GM12873 (cell line): ENCODE measurements around the gene TBC1D22A.

ENCODE experiments used
- TF ChIP-seq, protein P1 (sequence below): IDR thresholded peaks from 2 replicates; pipeline ENCODE4 v1.5.1; 2012; ENCODE audit warnings: low read depth, mild to moderate bottlenecking, moderate library complexity, low read length, control low read depth; ENCODE audit not compliant: insufficient read depth; ENCODE audit errors: missing control alignments

TBC1D22A gene

DNA sequence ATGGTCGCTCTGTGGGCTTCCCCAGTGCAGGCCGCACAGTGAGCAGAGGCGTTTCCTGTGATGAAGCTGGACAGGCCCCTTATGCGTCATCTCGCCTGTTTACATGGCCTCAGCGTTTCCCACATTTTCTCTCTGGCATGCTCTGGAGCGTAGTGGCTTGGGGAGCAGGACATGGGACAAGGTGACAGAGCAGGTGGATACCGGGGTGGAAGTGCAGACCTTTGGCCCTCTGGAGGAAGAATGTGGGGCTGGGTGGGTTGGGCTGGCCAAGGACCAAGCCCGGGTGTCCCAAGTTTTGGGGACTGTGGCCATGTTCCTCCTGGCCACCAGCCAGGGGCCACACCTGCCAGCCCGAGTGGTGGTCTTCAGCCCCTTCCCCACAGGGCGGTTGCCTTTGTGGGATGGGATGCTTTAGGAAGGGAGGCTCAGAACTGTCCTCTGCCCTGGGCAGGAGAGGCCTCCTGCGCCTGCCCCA, 446.6 kb downstream of the TBC1D22A start:
- TF ChIP-seq, protein P1, sequence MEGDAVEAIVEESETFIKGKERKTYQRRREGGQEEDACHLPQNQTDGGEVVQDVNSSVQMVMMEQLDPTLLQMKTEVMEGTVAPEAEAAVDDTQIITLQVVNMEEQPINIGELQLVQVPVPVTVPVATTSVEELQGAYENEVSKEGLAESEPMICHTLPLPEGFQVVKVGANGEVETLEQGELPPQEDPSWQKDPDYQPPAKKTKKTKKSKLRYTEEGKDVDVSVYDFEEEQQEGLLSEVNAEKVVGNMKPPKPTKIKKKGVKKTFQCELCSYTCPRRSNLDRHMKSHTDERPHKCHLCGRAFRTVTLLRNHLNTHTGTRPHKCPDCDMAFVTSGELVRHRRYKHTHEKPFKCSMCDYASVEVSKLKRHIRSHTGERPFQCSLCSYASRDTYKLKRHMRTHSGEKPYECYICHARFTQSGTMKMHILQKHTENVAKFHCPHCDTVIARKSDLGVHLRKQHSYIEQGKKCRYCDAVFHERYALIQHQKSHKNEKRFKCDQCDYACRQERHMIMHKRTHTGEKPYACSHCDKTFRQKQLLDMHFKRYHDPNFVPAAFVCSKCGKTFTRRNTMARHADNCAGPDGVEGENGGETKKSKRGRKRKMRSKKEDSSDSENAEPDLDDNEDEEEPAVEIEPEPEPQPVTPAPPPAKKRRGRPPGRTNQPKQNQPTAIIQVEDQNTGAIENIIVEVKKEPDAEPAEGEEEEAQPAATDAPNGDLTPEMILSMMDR = no peak

DNA sequence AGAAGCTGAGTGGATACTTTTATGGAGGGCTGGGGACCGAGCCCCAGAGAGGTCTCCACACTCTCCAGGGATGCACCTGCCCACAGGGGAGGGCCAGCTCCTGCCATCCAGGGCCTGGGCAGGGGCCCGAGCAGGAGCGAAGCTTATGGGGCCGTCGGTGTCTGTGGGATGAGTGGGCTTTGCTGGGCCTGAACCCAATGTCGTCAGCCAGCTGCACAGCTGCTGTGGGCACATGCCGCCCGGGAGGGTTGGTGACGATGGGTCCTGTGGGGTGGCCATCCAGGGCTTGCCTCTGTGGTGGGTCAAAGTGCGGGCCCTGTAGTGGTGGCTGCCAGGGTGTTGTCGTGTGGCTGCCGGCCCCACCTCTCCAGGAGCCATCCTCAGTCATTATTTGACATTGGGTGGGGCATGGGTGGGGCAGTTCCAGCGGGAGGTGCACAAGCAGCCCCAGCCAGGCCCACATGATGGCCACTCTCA, 447.1 kb downstream of the TBC1D22A start:
- TF ChIP-seq, protein P1 = no peak

DNA sequence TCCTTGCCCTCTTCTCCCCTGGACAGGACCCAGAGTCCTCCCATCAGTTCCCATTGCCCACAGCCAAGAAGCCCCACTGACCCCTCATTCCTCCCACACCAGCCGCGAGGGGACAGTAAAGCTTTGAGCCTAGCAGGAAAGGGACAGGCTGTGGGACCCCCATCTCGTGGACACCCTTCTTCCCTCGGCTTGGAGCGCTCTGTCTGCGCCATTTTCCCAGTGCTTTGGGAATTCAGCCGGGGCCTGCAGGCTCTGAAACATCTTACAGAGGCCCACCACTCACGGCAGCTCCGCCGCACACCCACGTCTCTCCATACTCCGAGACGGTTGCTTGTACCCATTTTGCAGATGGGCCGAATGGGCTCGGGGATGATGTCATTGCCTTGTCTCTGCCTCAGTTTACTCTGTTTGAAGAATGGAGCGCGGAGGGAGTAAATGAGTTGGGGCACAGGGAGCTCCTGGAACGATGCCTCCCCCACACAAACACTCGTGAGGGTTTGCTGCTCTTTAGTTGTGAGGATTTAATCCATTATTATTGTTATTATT, 447.7 kb downstream of the TBC1D22A start:
- TF ChIP-seq, protein P1 = no peak

DNA sequence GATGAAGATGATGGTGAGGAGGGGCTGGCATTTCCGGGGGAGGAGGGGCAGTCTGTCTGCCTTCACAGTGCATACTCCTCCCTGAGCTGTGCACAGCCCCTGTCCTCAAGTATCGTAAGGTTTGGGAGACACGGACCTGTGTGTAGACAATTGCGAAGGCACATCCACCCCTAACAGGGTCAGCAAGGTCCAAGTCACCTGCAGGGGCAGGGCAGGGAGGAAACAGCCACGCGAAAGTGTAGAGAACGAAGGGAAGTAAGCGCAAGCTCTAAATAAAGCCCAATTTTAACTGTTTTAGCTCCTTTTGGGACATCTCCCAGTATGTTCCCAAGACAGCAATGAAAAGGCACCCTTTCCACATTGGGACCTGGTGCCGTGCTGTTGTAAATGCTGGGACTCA, 448.2 kb downstream of the TBC1D22A start:
- TF ChIP-seq, protein P1 = no peak

DNA sequence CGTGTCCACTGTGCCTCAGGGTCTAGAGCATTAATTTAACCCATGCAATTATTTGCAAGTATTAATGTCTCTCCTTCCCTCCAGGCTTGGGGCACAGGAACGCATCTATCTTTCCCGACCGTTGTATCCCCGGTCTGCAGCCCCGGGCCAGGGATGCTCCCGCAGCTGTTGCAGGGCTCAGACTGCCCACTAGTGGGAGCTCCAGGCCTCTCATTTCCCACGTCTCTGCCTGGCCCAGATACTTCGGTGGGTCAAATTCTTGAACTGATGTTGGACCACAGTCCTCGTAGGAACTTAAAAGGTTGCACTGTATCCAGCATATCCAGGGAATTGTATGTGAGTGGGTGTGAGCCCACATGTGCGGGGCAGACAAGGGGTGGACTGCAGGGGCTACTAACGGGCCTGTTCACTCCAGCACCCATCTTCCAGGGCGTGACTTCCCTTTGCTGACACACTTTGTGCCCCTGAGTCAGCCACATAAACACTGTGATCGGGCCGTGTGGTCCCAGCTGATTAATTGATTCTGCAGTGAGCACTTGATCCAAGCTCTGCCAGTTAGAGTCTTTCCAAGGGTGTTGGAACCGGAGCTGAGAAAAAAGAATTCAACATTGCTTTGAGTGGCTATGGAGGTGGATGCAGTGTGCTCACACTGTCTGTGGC, 451.3 kb downstream of the TBC1D22A start:
- TF ChIP-seq, protein P1 = peak; percentile 89

DNA sequence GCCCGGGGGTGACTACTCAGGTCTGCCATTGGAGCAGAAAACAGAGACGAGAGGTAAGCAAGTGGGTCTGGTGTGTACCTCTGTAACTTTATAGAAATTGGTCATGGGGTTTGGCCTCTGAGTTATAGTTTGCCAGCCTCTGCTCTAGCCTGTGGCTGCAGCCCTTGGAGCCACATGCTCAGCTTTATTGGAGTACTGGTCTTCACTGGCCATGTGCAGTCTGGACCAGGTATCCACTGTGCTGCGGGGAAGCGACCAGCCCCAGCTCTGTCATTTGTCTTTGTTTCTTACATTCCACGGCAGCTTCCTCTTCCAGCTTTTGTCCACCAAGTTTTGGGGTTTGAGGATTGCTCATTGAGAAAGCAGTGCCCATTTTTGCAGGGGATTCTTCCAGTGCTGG, 453.4 kb downstream of the TBC1D22A start:
- TF ChIP-seq, protein P1 = no peak

DNA sequence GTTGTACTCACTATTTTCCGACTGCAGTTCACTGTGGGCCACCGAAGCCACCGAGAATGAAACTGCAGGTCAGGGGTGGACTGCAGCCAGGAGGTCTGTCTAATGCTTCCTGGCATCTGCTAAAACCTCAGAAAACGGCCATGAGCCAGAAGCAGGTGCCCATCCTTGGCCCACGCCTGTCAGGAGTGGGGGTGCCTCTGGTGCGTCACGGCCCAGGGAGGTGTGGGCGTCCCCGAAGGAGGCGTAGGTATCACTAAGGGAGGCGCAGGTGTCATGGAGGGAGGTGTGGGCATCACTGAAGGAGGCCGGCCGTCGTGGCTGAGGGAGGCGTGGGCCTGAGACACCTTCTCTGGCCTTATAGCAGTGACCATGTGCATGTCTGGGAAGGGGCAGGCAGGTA, 456.2 kb downstream of the TBC1D22A start:
- TF ChIP-seq, protein P1 = no peak
